ENCODE measurements around the gene CEP89. TPM values are rescaled to one million over a fixed set of nuclear protein-coding genes. Genes with fewer than 3 reads are reported as not detected.

CEP89 gene
- total RNA-seq, 2 donors from 2014 or later: 35.6 to 40.4 TPM

DNA sequence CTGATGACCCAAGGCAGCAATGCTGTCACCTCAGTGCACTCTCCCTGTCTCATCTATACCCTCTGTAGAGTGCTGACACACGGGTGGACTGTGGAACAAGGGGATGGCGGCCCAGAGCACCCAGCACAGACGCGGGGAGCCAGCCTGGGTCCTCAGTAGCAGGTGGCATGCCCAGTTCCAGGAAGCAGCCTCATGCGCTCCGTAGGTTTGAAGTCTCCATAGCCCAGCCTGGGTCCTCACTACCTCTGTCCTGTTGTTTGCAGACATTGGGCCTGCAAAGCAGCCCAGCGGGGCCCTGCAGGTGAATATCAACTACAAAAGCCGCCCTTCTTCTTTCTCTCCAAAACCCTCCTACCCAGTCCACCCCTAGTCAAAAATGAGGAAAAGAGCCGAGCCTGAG is 97.2 kb downstream of the CEP89 start:
- Mint-ChIP-seq H3K9me3 (no peaks in the 10 kb centered on the region), H3K4me3 (no peak overlapping the region), H3K36me3 (ENCODE audit: low read depth) (peaks cover 12% of the 10 kb centered on the region), H3K27me3 (ENCODE audit: insufficient read depth) (no peaks in the 10 kb centered on the region), H3K4me1 (peaks cover 8% of the 10 kb centered on the region), H3K27ac (no peak overlapping the region)
- no peaks in the 10 kb centered on the region for H3K9me3 ChIP-seq (ENCODE audit: control insufficient read depth, low read length)
- H3K36me3 ChIP-seq (ENCODE audit: control insufficient read depth, insufficient read depth, low read length): peaks cover 5% of the 10 kb centered on the region
- no peak overlapping the region for H3K9ac ChIP-seq (ENCODE audit: extremely low read depth, low read length, poor library complexity, severe bottlenecking)
- 87 to 97% methylated on average over 6 to 9 of the region's 9 CpGs for WGBS, 2 experiments (ENCODE audit: insufficient coverage in 1 of 2, insufficient read length in 1 of 2)
- no peak overlapping the region for H3K4me3 ChIP-seq (ENCODE audit: low read length)
- no peaks in the 10 kb centered on the region for H3K27me3 ChIP-seq (ENCODE audit: control insufficient read depth, insufficient read depth, low read length, poor library complexity, severe bottlenecking)
- no peak for DNase-seq
- no peaks in the 10 kb centered on the region for H3K4me1 ChIP-seq (ENCODE audit: control insufficient read depth, insufficient read depth, low read length)
- TF ChIP-seq, protein P1, sequence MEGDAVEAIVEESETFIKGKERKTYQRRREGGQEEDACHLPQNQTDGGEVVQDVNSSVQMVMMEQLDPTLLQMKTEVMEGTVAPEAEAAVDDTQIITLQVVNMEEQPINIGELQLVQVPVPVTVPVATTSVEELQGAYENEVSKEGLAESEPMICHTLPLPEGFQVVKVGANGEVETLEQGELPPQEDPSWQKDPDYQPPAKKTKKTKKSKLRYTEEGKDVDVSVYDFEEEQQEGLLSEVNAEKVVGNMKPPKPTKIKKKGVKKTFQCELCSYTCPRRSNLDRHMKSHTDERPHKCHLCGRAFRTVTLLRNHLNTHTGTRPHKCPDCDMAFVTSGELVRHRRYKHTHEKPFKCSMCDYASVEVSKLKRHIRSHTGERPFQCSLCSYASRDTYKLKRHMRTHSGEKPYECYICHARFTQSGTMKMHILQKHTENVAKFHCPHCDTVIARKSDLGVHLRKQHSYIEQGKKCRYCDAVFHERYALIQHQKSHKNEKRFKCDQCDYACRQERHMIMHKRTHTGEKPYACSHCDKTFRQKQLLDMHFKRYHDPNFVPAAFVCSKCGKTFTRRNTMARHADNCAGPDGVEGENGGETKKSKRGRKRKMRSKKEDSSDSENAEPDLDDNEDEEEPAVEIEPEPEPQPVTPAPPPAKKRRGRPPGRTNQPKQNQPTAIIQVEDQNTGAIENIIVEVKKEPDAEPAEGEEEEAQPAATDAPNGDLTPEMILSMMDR (conservative IDR thresholded peaks at IDR 0.05): no peak
- no peak overlapping the region for H3K27ac ChIP-seq (ENCODE audit: low read depth, low read length)

GRCh38 chr19:32873247-32873959 is 98.4 kb downstream of the CEP89 start:
- WGBS, 2 experiments (ENCODE audit: insufficient coverage in 1 of 2, insufficient read length in 1 of 2): 89 to 93% methylated on average over 16 to 18 of the region's 18 CpGs
- Mint-ChIP-seq H3K27ac (no peak overlapping the region), H3K9me3 (no peaks in the 10 kb centered on the region), H3K36me3 (ENCODE audit: low read depth) (peaks cover 5% of the 10 kb centered on the region), H3K4me1 (peaks cover 8% of the 10 kb centered on the region), H3K27me3 (ENCODE audit: insufficient read depth) (no peaks in the 10 kb centered on the region), H3K4me3 (no peak overlapping the region)
- Histone ChIP-seq H3K27me3 (ENCODE audit: control insufficient read depth, insufficient read depth, low read length, poor library complexity, severe bottlenecking) (no peaks in the 10 kb centered on the region), H3K9me3 (ENCODE audit: control insufficient read depth, low read length) (no peaks in the 10 kb centered on the region), H3K27ac (ENCODE audit: low read depth, low read length) (no peak overlapping the region), H3K36me3 (ENCODE audit: control insufficient read depth, insufficient read depth, low read length) (peaks cover 4% of the 10 kb centered on the region), H3K9ac (ENCODE audit: extremely low read depth, low read length, poor library complexity, severe bottlenecking) (no peak overlapping the region), H3K4me3 (ENCODE audit: low read length) (no peak overlapping the region), H3K4me1 (ENCODE audit: control insufficient read depth, insufficient read depth, low read length) (no peaks in the 10 kb centered on the region)
- TF ChIP-seq, protein P1 (conservative IDR thresholded peaks at IDR 0.05): no peak
- DNase-seq: no peak

- no peak for DNase-seq
- no peaks in the 10 kb centered on the region for H3K27me3 ChIP-seq (ENCODE audit: control insufficient read depth, insufficient read depth, low read length, poor library complexity, severe bottlenecking)
- Mint-ChIP-seq H3K36me3 (ENCODE audit: low read depth) (no peaks in the 10 kb centered on the region), H3K9me3 (no peaks in the 10 kb centered on the region), H3K27ac (no peak overlapping the region), H3K27me3 (ENCODE audit: insufficient read depth) (no peaks in the 10 kb centered on the region), H3K4me3 (no peak overlapping the region), H3K4me1 (peaks cover 8% of the 10 kb centered on the region)
- H3K4me3 ChIP-seq (ENCODE audit: low read length): no peak overlapping the region
- H3K9ac ChIP-seq (ENCODE audit: extremely low read depth, low read length, poor library complexity, severe bottlenecking): no peak overlapping the region
- H3K9me3 ChIP-seq (ENCODE audit: control insufficient read depth, low read length): no peaks in the 10 kb centered on the region
- TF ChIP-seq, protein P1 (conservative IDR thresholded peaks at IDR 0.05): no peak
- 94% methylated on average over 3 of the region's 3 CpGs; no CpG with 5 or more reads in 1 of the 2 experiments for WGBS, 2 experiments (ENCODE audit: insufficient coverage in 1 of 2, insufficient read length in 1 of 2)
- H3K36me3 ChIP-seq (ENCODE audit: control insufficient read depth, insufficient read depth, low read length): no peaks in the 10 kb centered on the region
- no peak overlapping the region for H3K27ac ChIP-seq (ENCODE audit: low read depth, low read length)
- no peaks in the 10 kb centered on the region for H3K4me1 ChIP-seq (ENCODE audit: control insufficient read depth, insufficient read depth, low read length)
These were observed 99.4 kb downstream of the CEP89 start for GRCh38 chr19:32872391-32872790.
